ENCODE data around the gene RNU6-1.

DNA sequence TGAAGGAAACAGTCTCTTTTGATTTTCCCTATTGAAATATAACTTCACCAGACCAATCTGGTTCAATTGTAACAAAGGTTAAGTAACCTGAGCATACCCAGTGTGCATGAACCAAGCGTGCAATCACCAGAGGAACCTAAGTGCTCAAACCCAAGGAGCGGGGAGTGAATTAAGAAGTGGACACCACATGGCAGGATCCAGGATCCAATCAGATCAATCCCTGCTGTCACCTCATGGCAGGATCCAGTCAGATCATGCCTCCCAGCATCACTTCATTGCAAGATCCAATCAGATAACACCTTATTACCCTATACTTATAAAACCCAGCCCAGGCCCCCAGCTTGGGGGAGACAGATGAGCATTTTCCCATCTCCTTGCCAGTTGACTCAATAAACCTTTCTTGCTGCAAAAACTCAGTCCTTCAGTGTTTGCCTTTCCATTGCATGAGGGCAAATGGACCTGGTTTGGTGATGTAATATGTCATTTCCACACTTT lies 38.9 kb upstream of the RNU6-1 start:
- TF ChIP-seq CTCF (IDR thresholded peaks at IDR 0.05; ENCODE audit: extremely low read depth in 1 of 2, insufficient read depth in 1 of 2, low read depth in 1 of 2, low read length in 2 of 2) (no peak), POLR2A (IDR thresholded peaks at IDR 0.05; ENCODE audit: low read depth, low read length) (no peak), EZH2 (IDR thresholded peaks at IDR 0.05; ENCODE audit: borderline replicate concordance, low read depth, low read length, severe bottlenecking) (no peak), MAX (IDR thresholded peaks at IDR 0.05; ENCODE audit: insufficient read depth, insufficient read length) (no peak), MYC (IDR thresholded peaks at IDR 0.05; ENCODE audit: low read depth, low read length) (no peak), POLR2AphosphoS5 (IDR thresholded peaks at IDR 0.05; ENCODE audit: insufficient read depth, low read depth, low read length) (no peak), JUN (IDR thresholded peaks at IDR 0.05; ENCODE audit: borderline replicate concordance, insufficient read depth, insufficient read length, low read depth) (no peak), FOS (IDR thresholded peaks at IDR 0.05; ENCODE audit: borderline replicate concordance, insufficient read depth, low read length) (no peak)

Data from endothelial cell of umbilical vein (primary cell).